ENCODE measurements around the gene DNAJC27. TPM values are rescaled to one million over a fixed set of nuclear protein-coding genes. Genes with fewer than 3 reads are reported as not detected.
A peak's percentile ranks its signal among the peaks of the same experiment; 100 is the strongest.

The DNAJC27 gene
- total RNA-seq, 3 donors from 2014 or later = 3.3 to 3.8 (median 3.5) TPM

DNA sequence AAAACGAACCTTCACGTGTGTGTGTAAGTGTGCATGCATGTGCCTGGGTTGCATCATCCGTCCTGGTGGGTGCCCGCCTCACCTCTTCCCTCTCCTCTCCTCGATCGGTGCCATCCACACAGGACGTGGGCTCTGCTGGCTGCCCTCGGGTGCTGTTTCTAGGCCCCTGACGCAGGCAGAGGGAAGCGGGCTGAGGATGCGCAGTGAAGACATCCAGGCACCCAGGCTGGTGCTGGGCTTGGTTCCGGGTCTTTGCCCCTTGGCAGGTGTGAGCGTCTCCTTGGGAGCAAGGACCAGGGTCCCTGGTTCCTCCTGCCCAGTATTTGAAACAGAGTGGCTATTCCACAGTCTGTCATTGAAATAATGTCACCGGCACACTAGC lies 45.5 kb downstream of the DNAJC27 start:
- H3K36me3 Mint-ChIP-seq (ENCODE audit: insufficient read depth) = no peaks in the 10 kb centered on the region
- H3K4me3 Mint-ChIP-seq = no peak overlapping the region
- no peaks in the 10 kb centered on the region for H3K27me3 Mint-ChIP-seq (ENCODE audit: low read depth)
- H3K9me3 Mint-ChIP-seq = no peaks in the 10 kb centered on the region
- peaks cover 15% of the 10 kb centered on the region for H3K4me1 Mint-ChIP-seq (ENCODE audit: low read depth)
- no peak for DNase-seq
- ATAC-seq = no peak

GRCh38 chr2:24925815-24926214 lies 45.9 kb downstream of the DNAJC27 start:
- ATAC-seq (no peak), DNase-seq (no peak)
- Mint-ChIP-seq H3K27me3 (ENCODE audit: low read depth) (no peaks in the 10 kb centered on the region), H3K4me3 (no peak overlapping the region), H3K36me3 (ENCODE audit: insufficient read depth) (no peaks in the 10 kb centered on the region), H3K9me3 (no peaks in the 10 kb centered on the region), H3K4me1 (ENCODE audit: low read depth) (peaks cover 14% of the 10 kb centered on the region)

- ATAC-seq (no peak), DNase-seq (no peak)
- Mint-ChIP-seq H3K4me3 (no peak overlapping the region), H3K36me3 (ENCODE audit: insufficient read depth) (no peaks in the 10 kb centered on the region), H3K9me3 (no peaks in the 10 kb centered on the region), H3K27me3 (ENCODE audit: low read depth) (no peaks in the 10 kb centered on the region), H3K4me1 (ENCODE audit: low read depth) (peaks cover 16% of the 10 kb centered on the region)
These were observed 47.0 kb downstream of the DNAJC27 start for GRCh38 chr2:24924732-24925131.

- DNase-seq (no peak), ATAC-seq (no peak)
- H3K9me3 Mint-ChIP-seq = no peaks in the 10 kb centered on the region
- H3K36me3 Mint-ChIP-seq (ENCODE audit: insufficient read depth) = no peaks in the 10 kb centered on the region
- H3K4me3 Mint-ChIP-seq = no peak overlapping the region
- peaks cover 17% of the 10 kb centered on the region for H3K4me1 Mint-ChIP-seq (ENCODE audit: low read depth)
- H3K27me3 Mint-ChIP-seq (ENCODE audit: low read depth) = no peaks in the 10 kb centered on the region
These were observed 47.5 kb downstream of the DNAJC27 start for GRCh38 chr2:24924266-24924665.

DNA sequence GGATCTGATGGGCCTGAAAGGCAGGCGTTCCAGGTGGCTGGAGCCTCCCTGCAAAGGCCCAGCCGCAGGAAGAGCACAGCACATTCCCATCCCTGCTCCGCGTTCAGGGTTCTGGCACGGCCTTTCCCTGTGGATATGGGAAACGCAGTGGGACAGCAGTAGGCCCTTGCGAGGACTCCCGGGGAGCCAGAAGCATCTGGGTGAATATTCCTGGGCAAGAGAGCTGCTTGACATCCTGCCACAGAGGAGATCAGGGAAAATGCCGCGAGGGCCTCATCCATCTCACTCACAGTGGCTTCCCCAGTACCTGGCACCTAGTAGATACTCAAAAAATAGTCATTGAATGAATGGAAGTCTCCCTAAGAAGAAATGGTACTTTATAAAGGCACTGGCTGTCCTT lies 48.6 kb downstream of the DNAJC27 start:
- H3K27me3 Mint-ChIP-seq (ENCODE audit: low read depth) = no peaks in the 10 kb centered on the region
- peaks cover 28% of the 10 kb centered on the region for H3K4me1 Mint-ChIP-seq (ENCODE audit: low read depth)
- no peaks in the 10 kb centered on the region for H3K36me3 Mint-ChIP-seq (ENCODE audit: insufficient read depth)
- H3K4me3 Mint-ChIP-seq = no peak overlapping the region
- no peaks in the 10 kb centered on the region for H3K9me3 Mint-ChIP-seq
- DNase-seq (no peak), ATAC-seq (no peak)

DNA sequence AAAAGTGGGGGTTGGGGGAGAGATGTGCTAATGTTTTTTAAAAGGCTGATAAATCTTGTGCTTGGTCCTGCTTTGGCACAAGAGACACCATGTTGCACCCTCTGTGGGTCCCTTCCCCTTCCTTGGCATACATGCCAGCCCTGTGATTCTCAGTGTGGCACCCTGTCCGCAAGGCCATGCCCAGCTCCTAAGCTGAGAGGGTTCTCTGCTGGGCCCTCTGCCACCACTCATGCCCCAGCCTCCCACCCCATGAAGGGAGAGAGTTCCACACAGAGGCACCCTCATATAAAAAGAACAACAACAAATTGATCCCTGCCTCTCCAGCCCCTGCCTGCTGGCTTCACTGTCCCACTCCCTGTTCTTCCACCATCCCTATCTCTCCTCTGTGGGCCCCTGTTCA lies 49.2 kb downstream of the DNAJC27 start:
- Mint-ChIP-seq H3K27me3 (ENCODE audit: low read depth) (no peaks in the 10 kb centered on the region), H3K36me3 (ENCODE audit: insufficient read depth) (no peaks in the 10 kb centered on the region), H3K4me3 (no peak overlapping the region), H3K9me3 (no peaks in the 10 kb centered on the region), H3K4me1 (ENCODE audit: low read depth) (peaks cover 34% of the 10 kb centered on the region)
- ATAC-seq (no peak), DNase-seq (no peak)

DNA sequence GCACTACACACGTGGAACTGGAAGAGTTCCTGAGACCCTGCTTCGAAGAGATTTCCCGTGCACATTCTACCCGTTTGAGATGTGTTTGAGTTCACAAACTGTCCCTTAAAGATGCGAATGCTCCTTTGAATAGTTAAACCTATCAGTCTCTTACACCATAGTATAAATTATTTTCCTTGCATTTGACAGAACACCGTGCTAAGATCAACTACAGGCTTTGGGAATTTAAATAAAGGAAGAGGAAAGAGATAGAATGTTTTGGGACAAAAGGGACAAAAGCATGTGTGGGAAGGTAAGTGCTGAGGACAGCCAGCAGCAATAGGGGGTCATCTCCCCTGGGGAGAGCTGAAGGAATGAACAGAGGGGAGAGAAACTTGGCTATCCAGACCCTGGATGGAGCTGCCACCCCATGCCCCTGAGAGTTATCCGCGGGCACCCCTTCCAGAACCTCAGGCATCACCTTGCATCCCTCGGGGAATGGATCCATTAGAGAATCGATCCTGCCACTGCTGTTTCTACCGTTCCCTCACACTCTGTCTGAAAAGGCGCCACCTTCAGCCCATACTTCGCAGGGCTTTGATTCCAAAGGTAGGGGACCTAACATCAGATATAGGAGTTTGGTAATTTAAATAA lies 50.8 kb downstream of the DNAJC27 start:
- Mint-ChIP-seq H3K4me1 (ENCODE audit: low read depth) (peaks cover 32% of the 10 kb centered on the region), H3K36me3 (ENCODE audit: insufficient read depth) (no peaks in the 10 kb centered on the region), H3K27me3 (ENCODE audit: low read depth) (no peaks in the 10 kb centered on the region), H3K9me3 (no peaks in the 10 kb centered on the region), H3K4me3 (peak overlapping the region; percentile 80)
- ATAC-seq (no peak), DNase-seq (no peak)

- Mint-ChIP-seq H3K27me3 (ENCODE audit: low read depth) (no peaks in the 10 kb centered on the region), H3K4me1 (ENCODE audit: low read depth) (peaks cover 32% of the 10 kb centered on the region), H3K36me3 (ENCODE audit: insufficient read depth) (no peaks in the 10 kb centered on the region), H3K9me3 (no peaks in the 10 kb centered on the region), H3K4me3 (peak within 1 kb of the TSS; percentile 92)
- DNase-seq = peak; percentile 45
- ATAC-seq = peak; percentile 64 to 66
These were observed 51.5 kb downstream of the DNAJC27 start, which contains the start of gene ADCY3 for GRCh38 chr2:24920098-24920808. Gene ADCY3, minus strand, starts transcription at chr2:24920237. Its CDS starts 1,250 bp downstream, at chr2:24918987.

DNA sequence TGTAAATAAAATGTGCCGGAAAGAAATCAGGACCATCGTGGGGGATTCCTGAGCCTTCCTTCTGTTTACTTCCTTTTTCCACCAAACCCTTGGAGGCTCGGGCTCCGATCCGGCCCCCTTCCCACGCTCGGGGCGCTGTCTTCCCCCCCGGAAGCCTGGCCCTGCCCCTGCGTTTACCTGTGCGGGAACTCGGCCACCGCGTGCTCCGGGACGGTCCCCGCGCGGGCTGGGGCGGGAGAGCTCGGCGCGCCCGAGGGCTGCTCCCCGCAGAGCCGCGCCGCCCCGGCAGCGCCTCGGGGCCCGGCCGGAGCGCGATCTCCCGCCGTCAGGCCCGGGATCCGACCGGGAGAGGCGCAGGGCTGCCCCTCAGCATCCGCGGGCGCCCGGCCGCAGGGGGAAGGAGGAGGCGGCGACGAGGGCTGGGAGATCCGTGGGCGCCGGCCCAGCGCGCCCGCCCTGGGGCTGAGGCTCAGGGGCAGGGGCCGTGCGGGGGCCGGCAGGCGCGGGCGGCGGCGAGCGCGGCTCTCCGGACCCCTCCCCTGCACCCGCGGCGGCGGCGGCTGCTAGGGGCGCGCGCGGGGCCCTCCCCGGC lies 52.2 kb downstream of the DNAJC27 start:
- peak overlapping the region; percentile 92 for H3K4me3 Mint-ChIP-seq
- H3K4me1 Mint-ChIP-seq (ENCODE audit: low read depth) = peaks cover 36% of the 10 kb centered on the region
- H3K36me3 Mint-ChIP-seq (ENCODE audit: insufficient read depth) = no peaks in the 10 kb centered on the region
- ATAC-seq (peak; percentile 42 to 47), DNase-seq (no peak)
- H3K9me3 Mint-ChIP-seq = no peaks in the 10 kb centered on the region
- H3K27me3 Mint-ChIP-seq (ENCODE audit: low read depth) = no peaks in the 10 kb centered on the region

DNA sequence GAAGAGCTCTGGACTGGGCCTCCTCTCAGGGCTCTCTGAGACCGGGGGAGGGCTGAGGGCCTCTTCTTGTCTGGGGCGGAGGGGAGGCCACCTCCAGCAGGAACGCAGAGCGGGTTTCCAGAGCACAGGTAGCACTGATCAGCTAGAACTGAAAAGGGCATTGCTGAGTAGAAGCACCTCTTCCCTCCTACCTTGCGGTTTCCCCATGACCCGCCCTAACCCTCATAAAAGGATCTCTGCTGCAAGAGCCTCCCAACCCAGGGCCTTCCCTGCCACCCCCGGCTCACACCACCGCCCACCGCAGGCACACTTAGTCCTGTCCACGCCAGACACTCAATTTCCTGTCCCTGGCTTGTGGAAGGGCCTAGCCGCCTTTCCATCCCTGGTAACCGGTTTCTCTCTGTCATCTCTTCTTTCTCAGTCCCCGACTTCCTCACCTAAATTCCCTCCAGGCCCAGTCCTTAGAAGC lies 52.7 kb downstream of the DNAJC27 start:
- Mint-ChIP-seq H3K36me3 (ENCODE audit: insufficient read depth) (no peaks in the 10 kb centered on the region), H3K4me1 (ENCODE audit: low read depth) (peaks cover 36% of the 10 kb centered on the region), H3K4me3 (peak overlapping the region; percentile 92), H3K9me3 (no peaks in the 10 kb centered on the region), H3K27me3 (ENCODE audit: low read depth) (no peaks in the 10 kb centered on the region)
- ATAC-seq (peak; percentile 24 to 37), DNase-seq (peak; percentile 47)

- no peak for DNase-seq
- no peaks in the 10 kb centered on the region for H3K27me3 Mint-ChIP-seq (ENCODE audit: low read depth)
- ATAC-seq = no peak
These were observed 53.3 kb downstream of the DNAJC27 start for GRCh38 chr2:24918326-24919036.

GRCh38 chr2:24917731-24918325 lies 53.9 kb downstream of the DNAJC27 start:
- peak overlapping the region; percentile 92 for H3K4me3 Mint-ChIP-seq
- peaks cover 36% of the 10 kb centered on the region for H3K4me1 Mint-ChIP-seq (ENCODE audit: low read depth)
- peaks cover 5% of the 10 kb centered on the region for H3K36me3 Mint-ChIP-seq (ENCODE audit: insufficient read depth)
- no peaks in the 10 kb centered on the region for H3K27me3 Mint-ChIP-seq (ENCODE audit: low read depth)
- DNase-seq = no peak
- no peaks in the 10 kb centered on the region for H3K9me3 Mint-ChIP-seq
- no peak for ATAC-seq

More at GRCh38 chr2:24918326-24919036, 53.3 kb downstream of the DNAJC27 start:
- Mint-ChIP-seq H3K4me1 (ENCODE audit: low read depth) (peaks cover 36% of the 10 kb centered on the region), H3K36me3 (ENCODE audit: insufficient read depth) (peaks cover under 1% of the 10 kb centered on the region), H3K9me3 (no peaks in the 10 kb centered on the region), H3K4me3 (peak overlapping the region; percentile 92)

- Mint-ChIP-seq H3K36me3 (ENCODE audit: insufficient read depth) (peaks cover 7% of the 10 kb centered on the region), H3K9me3 (no peaks in the 10 kb centered on the region), H3K4me3 (peak overlapping the region; percentile 26), H3K27me3 (ENCODE audit: low read depth) (no peaks in the 10 kb centered on the region), H3K4me1 (ENCODE audit: low read depth) (peaks cover 36% of the 10 kb centered on the region)
- peak in 1 of 2 donors; percentile 18 for ATAC-seq
- no peak for DNase-seq
These were observed 54.7 kb downstream of the DNAJC27 start for GRCh38 chr2:24917086-24917485.

- no peaks in the 10 kb centered on the region for H3K9me3 Mint-ChIP-seq
- DNase-seq (no peak), ATAC-seq (no peak)
- no peak overlapping the region for H3K4me3 Mint-ChIP-seq
- no peaks in the 10 kb centered on the region for H3K27me3 Mint-ChIP-seq (ENCODE audit: low read depth)
- peaks cover 10% of the 10 kb centered on the region for H3K36me3 Mint-ChIP-seq (ENCODE audit: insufficient read depth)
- H3K4me1 Mint-ChIP-seq (ENCODE audit: low read depth) = peaks cover 35% of the 10 kb centered on the region
These were observed 56.0 kb downstream of the DNAJC27 start for GRCh38 chr2:24915796-24916195.

Measured in activated T-cell treated with anti-CD3 and anti-CD28 coated beads, Interleukin-2, amount 50 U/mL, for 4 hours (primary cell).